ENCODE data around the gene ACAD10. TPM values are rescaled to one million over a fixed set of nuclear protein-coding genes. Genes with fewer than 3 reads are reported as not detected.

Gene ACAD10
- total and polyA plus RNA-seq, 2 of the 13 experiments (the other 11 are each of a cell fraction or from before 2014, with no cell fraction given) = 15.2 to 16.3 TPM

GRCh38 chr12:111777345-111778045 lies 91.6 kb downstream of the ACAD10 start (continued):
- no peak for TF ChIP-seq ZFP37 (CRISPR knock-in tag; IDR thresholded peaks at IDR 0.05; ENCODE audit: borderline replicate concordance)
- TF ChIP-seq ZNF775 (CRISPR knock-in tag; IDR thresholded peaks at IDR 0.05; ENCODE audit: borderline replicate concordance) = no peak
- no peak for TF ChIP-seq ZNF30 (CRISPR knock-in tag; IDR thresholded peaks at IDR 0.05)
- TF ChIP-seq ZNF800 (CRISPR knock-in tag; IDR thresholded peaks at IDR 0.05) = no peak
- TF ChIP-seq ZNF619 (CRISPR knock-in tag; IDR thresholded peaks at IDR 0.05) = no peak
- 0 out of 2 replicates have a peak, but pooled peaks have one; percentile 38 for TF ChIP-seq TFE3 (CRISPR knock-in tag; IDR thresholded peaks at IDR 0.05)
- TF ChIP-seq ZMYM2 (CRISPR knock-in tag; IDR thresholded peaks at IDR 0.05) = no peak
- TF ChIP-seq ZNF552 (CRISPR knock-in tag; IDR thresholded peaks at IDR 0.05; ENCODE audit: borderline replicate concordance) = no peak
- no peak for TF ChIP-seq NRL (CRISPR knock-in tag; IDR thresholded peaks at IDR 0.05; ENCODE audit: borderline replicate concordance)
- no peak; the same call in 1 of the 2 replicates for TF ChIP-seq SSRP1 (CRISPR knock-in tag; IDR thresholded peaks at IDR 0.05)
- TF ChIP-seq RBM39 (IDR thresholded peaks at IDR 0.05; ENCODE audit: low read depth, low read length, poor library complexity, severe bottlenecking) = no peak
- no peak for TF ChIP-seq ZNF276 (CRISPR knock-in tag; IDR thresholded peaks at IDR 0.05; ENCODE audit: low read depth)
- TF ChIP-seq SP140L (CRISPR knock-in tag; IDR thresholded peaks at IDR 0.05; ENCODE audit: borderline replicate concordance) = no peak
- TF ChIP-seq CSRNP2 (CRISPR knock-in tag; conservative IDR thresholded peaks at IDR 0.05; ENCODE audit: low read depth) = no peak
- TF ChIP-seq ZBTB49 (CRISPR knock-in tag; IDR thresholded peaks at IDR 0.05; ENCODE audit: borderline replicate concordance) = no peak
- TF ChIP-seq SOX13 (IDR thresholded peaks at IDR 0.05) = no peak
- no peak; a peak in 1 of 4 replicates for TF ChIP-seq SOX13 (CRISPR knock-in tag; conservative IDR thresholded peaks at IDR 0.05 in 1 of 2, IDR thresholded peaks at IDR 0.05 in 1 of 2)
- no peak for TF ChIP-seq KLF12 (CRISPR knock-in tag; IDR thresholded peaks at IDR 0.05; ENCODE audit: borderline replicate concordance)
- TF ChIP-seq XRCC5 (optimal IDR thresholded peaks at IDR 0.05; ENCODE audit: low read length) = no peak
- no peak for TF ChIP-seq NKX3-1 (CRISPR knock-in tag; IDR thresholded peaks at IDR 0.05)

Data from HepG2 (cell line).